ENCODE results near the gene HAPLN2. TPM values are rescaled to one million over a fixed set of nuclear protein-coding genes. Genes with fewer than 3 reads are reported as not detected.

Gene HAPLN2
- total and polyA plus RNA-seq, 2 of the 8 experiments (the other 6 are each of a cell fraction or from before 2014, with no cell fraction given) = 0.19 to 0.51 TPM

- TF ChIP-seq NANOG (IDR thresholded peaks at IDR 0.05; ENCODE audit: insufficient read depth, low read depth, low read length, poor library complexity, severe bottlenecking) (no peak), JUN (IDR thresholded peaks at IDR 0.05; ENCODE audit: low read depth, low read length) (no peak), SP4 (IDR thresholded peaks at IDR 0.05; ENCODE audit: low read length) (no peak)
Measured at GRCh38 chr1:156601892-156602291, 17.3 kb upstream of the HAPLN2 start (continued).

Measured in H1 (cell line).